ENCODE measurements around the gene SIRT7.

- no peak; the same call in none of the 2 replicates for TF ChIP-seq POLR2A (IDR thresholded peaks at IDR 0.05; ENCODE audit: low read depth, low read length)
- TF ChIP-seq PAX5 (IDR thresholded peaks at IDR 0.05; ENCODE audit: insufficient read depth, low read length, severe bottlenecking) = no peak
- no peak for TF ChIP-seq TAF1 (IDR thresholded peaks at IDR 0.05; ENCODE audit: low read depth, low read length)
Observed at GRCh38 chr17:81867991-81868673, 49.8 kb downstream of the SIRT7 start.

All from GM12891 (cell line).